Measurements from ENCODE around the gene IMPA2.
"Not testable (repeated sequence)": the region's sequence is repeated elsewhere in the genome, so short reads cannot be mapped to it uniquely, and the experiment has no call there.

IMPA2 gene

GRCh38 chr18:11981192-11981542 lies at the start of gene IMPA2:
IMPA2 (plus strand) TSS chr18:11981507; CDS start chr18:11981670, 163 bp downstream.
- peak; percentile 99 for DNase-seq

GRCh38 chr18:11932393-11932792 lies 48.9 kb upstream of the IMPA2 start:
- no peak for DNase-seq

- DNase-seq: peak; percentile 44
Measured at GRCh38 chr18:11937874-11938478, 43.3 kb upstream of the IMPA2 start.

- DNase-seq: no peak
Measured at GRCh38 chr18:11940956-11941355, 40.4 kb upstream of the IMPA2 start.

GRCh38 chr18:11943551-11943950 lies 37.8 kb upstream of the IMPA2 start:
- no peak for DNase-seq

GRCh38 chr18:11944252-11944651 lies 37.1 kb upstream of the IMPA2 start:
- no peak for DNase-seq

GRCh38 chr18:11944786-11945185 lies 36.5 kb upstream of the IMPA2 start:
- DNase-seq: no peak

GRCh38 chr18:11945834-11946659 lies 35.3 kb upstream of the IMPA2 start:
- not testable (repeated sequence) for DNase-seq

- DNase-seq: no peak
Measured at GRCh38 chr18:11946756-11947155, 34.6 kb upstream of the IMPA2 start.

- peak; percentile 88 for DNase-seq
Measured at GRCh38 chr18:11947214-11948191, 33.8 kb upstream of the IMPA2 start.

GRCh38 chr18:11948852-11949523 lies 32.3 kb upstream of the IMPA2 start:
- no peak for DNase-seq

GRCh38 chr18:11950824-11951223 lies 30.5 kb upstream of the IMPA2 start:
- DNase-seq: no peak

GRCh38 chr18:11951390-11951851 lies 29.9 kb upstream of the IMPA2 start:
- DNase-seq: no peak

- no peak for DNase-seq
Measured at GRCh38 chr18:11953113-11953512, 28.2 kb upstream of the IMPA2 start.

GRCh38 chr18:11955239-11956029 lies 25.9 kb upstream of the IMPA2 start:
- DNase-seq: peak; percentile 47

GRCh38 chr18:11956371-11957308 lies 24.7 kb upstream of the IMPA2 start:
- DNase-seq: no peak

- DNase-seq: no peak
Measured at GRCh38 chr18:11957636-11958035, 23.7 kb upstream of the IMPA2 start.

GRCh38 chr18:11959651-11960050 lies 21.7 kb upstream of the IMPA2 start:
- not testable (repeated sequence) for DNase-seq

GRCh38 chr18:11960743-11961380 lies 20.4 kb upstream of the IMPA2 start:
- DNase-seq: no peak

GRCh38 chr18:11962597-11962996 lies 18.7 kb upstream of the IMPA2 start:
- DNase-seq: no peak

Measured in GDM1 (cell line).